ENCODE data around the gene H2BW1.
"Not testable (repeated sequence)": the region's sequence is repeated elsewhere in the genome, so short reads cannot be mapped to it uniquely, and the experiment has no call there.

GRCh38 chrX:103962411-103963278 lies 50.9 kb downstream of the H2BW1 start, which contains the start of gene TMSB15B:
- TF ChIP-seq CTCF, POLR2A (IDR thresholded peaks at IDR 0.05): not testable (repeated sequence)

All from Peyer's patch (tissue), 4 donors.